ENCODE data around the gene COL4A1.

The COL4A1 gene

DNA sequence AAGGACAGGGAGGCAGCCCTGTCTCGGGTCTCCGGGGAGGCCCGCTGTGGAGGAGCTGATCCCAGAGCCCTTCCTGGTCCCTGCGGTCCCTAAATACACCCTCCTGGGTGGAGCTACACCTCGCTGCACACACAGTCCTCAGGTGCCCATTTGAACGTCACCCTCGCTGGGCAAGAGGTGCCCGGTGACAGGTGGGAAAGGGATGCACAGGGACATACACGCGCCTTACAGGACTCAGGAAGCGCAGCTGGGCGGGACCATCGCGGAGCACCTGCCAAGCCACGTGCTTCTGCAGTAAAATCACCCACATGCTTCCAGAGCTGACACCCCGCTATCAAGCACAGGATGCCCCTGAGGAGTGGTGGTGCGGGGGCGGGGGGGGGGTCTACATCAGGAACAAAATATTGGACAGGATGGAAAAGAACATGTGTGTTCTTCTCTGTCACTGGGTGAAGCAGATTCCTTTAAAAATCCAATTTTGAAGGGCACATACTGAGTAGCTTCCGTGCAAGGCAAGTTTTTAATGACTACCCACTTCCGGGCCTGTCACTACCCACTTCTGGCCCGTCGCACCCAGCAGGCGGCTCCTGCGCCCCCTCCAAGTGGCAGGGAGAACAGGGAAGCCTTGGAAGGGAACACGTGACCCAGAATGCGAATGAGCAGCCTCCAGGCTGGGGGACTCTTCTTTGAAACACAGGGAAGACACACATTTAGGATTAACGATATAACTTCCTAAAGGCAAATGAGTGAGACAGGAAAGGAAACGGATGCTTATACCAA, 78.9 kb downstream of the COL4A1 start:
- no peak for DNase-seq (ENCODE audit: low read depth)
- H3K4me3 ChIP-seq (ENCODE audit: control insufficient read depth, low read depth, low read length), result no peak overlapping the region
- TF ChIP-seq, protein P1, sequence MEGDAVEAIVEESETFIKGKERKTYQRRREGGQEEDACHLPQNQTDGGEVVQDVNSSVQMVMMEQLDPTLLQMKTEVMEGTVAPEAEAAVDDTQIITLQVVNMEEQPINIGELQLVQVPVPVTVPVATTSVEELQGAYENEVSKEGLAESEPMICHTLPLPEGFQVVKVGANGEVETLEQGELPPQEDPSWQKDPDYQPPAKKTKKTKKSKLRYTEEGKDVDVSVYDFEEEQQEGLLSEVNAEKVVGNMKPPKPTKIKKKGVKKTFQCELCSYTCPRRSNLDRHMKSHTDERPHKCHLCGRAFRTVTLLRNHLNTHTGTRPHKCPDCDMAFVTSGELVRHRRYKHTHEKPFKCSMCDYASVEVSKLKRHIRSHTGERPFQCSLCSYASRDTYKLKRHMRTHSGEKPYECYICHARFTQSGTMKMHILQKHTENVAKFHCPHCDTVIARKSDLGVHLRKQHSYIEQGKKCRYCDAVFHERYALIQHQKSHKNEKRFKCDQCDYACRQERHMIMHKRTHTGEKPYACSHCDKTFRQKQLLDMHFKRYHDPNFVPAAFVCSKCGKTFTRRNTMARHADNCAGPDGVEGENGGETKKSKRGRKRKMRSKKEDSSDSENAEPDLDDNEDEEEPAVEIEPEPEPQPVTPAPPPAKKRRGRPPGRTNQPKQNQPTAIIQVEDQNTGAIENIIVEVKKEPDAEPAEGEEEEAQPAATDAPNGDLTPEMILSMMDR (IDR thresholded peaks at IDR 0.05; ENCODE audit: control insufficient read depth, insufficient read depth, low read depth, low read length, missing control alignments), result no peak

DNA sequence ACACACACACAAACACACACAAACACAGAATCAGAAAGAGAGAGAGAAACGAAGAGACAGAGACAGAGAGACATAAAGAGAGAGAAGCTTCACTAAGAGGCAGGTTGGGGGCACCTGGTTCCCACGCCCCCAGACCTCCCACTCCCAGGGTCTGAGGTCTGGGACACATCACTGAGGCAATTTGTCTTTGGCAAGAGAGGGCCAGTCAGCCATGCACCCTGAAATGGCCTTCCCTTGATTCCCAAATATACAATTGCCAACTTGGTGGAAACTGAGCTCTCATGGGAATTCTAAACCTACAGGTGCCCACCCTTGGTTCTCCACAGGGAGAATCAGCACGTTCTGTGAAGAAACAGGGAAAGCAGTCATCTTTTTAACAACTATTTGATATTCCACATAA, 79.5 kb downstream of the COL4A1 start:
- DNase-seq (ENCODE audit: low read depth), result no peak
- TF ChIP-seq, protein P1 (IDR thresholded peaks at IDR 0.05; ENCODE audit: control insufficient read depth, insufficient read depth, low read depth, low read length, missing control alignments), result no peak
- H3K4me3 ChIP-seq (ENCODE audit: control insufficient read depth, low read depth, low read length), result no peak overlapping the region

- TF ChIP-seq, protein P1 (IDR thresholded peaks at IDR 0.05; ENCODE audit: control insufficient read depth, insufficient read depth, low read depth, low read length, missing control alignments), result no peak
- no peak for DNase-seq (ENCODE audit: low read depth)
- no peak overlapping the region for H3K4me3 ChIP-seq (ENCODE audit: control insufficient read depth, low read depth, low read length)
Observed at GRCh38 chr13:110225609-110226574, 81.1 kb downstream of the COL4A1 start.

DNA sequence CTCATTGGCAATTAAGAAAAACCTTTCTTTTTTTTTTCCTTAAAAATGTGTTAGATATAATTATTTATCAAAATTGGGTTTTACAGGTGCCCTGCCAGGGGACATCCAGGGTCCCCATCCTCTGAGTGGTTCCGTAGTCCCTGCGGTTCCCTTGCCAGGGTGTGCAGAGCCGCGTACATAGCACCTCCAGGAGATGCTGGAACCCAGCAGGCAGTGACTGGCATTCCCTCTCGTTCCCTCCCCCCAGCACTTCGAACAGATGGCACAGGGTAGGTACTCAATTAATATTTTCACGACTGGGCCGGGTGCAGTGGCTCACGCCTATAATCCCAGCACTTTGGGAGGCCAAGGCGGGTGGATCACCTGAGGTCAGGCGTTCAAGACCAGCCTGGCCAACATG, 82.0 kb downstream of the COL4A1 start:
- no peak overlapping the region for H3K4me3 ChIP-seq (ENCODE audit: control insufficient read depth, low read depth, low read length)
- DNase-seq (ENCODE audit: low read depth), result no peak
- TF ChIP-seq, protein P1 (IDR thresholded peaks at IDR 0.05; ENCODE audit: control insufficient read depth, insufficient read depth, low read depth, low read length, missing control alignments), result no peak

- no peak for DNase-seq (ENCODE audit: low read depth)
- TF ChIP-seq, protein P1 (IDR thresholded peaks at IDR 0.05; ENCODE audit: control insufficient read depth, insufficient read depth, low read depth, low read length, missing control alignments), result no peak
- H3K4me3 ChIP-seq (ENCODE audit: control insufficient read depth, low read depth, low read length), result no peak overlapping the region
Observed at GRCh38 chr13:110224519-110224918, 82.4 kb downstream of the COL4A1 start.

DNA sequence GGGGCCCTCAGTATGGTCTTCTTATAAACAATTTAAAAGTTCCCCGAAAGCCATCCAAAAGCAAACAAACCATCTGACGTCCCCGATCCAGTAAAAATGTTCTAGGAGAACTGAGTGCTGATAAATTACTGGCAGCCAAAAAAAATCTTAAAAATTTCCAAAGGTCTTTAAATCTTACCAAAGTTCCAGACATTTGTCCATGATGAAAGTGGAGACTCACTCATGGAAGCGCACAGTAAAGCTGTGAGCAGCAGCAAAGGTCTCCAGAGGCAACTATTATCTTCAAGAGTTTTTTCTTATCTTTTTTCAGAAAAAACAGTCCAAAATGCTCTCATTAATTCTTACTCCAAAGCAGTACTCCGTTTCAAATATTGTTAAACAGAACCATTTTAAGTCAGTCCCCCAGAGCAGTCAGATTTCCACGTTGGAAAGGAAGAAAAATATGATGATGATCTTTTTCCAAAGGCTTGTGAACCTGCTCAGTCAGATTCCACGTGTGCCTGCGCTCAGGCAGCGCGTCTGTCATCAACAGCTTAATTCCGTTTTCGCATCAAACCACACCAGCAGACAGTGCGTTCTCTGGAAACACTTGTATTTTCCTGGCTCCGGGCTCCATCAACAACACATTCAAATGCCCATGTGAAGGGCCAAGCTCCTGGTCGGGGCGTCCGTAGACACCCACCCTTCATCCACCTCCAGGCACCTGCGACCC, 85.4 kb downstream of the COL4A1 start:
- no peak for DNase-seq (ENCODE audit: low read depth)
- no peak overlapping the region for H3K4me3 ChIP-seq (ENCODE audit: control insufficient read depth, low read depth, low read length)
- TF ChIP-seq, protein P1 (IDR thresholded peaks at IDR 0.05; ENCODE audit: control insufficient read depth, insufficient read depth, low read depth, low read length, missing control alignments), result no peak

All from AG09309 (cell line).